Midbrain (tissue), 1 donor: ENCODE measurements around the gene TLN1.

Source experiments
- DNase-seq: peaks from one replicate; lab custom pipeline; 2025; lab: John Stamatoyannopoulos, UW

The TLN1 gene, protein sequence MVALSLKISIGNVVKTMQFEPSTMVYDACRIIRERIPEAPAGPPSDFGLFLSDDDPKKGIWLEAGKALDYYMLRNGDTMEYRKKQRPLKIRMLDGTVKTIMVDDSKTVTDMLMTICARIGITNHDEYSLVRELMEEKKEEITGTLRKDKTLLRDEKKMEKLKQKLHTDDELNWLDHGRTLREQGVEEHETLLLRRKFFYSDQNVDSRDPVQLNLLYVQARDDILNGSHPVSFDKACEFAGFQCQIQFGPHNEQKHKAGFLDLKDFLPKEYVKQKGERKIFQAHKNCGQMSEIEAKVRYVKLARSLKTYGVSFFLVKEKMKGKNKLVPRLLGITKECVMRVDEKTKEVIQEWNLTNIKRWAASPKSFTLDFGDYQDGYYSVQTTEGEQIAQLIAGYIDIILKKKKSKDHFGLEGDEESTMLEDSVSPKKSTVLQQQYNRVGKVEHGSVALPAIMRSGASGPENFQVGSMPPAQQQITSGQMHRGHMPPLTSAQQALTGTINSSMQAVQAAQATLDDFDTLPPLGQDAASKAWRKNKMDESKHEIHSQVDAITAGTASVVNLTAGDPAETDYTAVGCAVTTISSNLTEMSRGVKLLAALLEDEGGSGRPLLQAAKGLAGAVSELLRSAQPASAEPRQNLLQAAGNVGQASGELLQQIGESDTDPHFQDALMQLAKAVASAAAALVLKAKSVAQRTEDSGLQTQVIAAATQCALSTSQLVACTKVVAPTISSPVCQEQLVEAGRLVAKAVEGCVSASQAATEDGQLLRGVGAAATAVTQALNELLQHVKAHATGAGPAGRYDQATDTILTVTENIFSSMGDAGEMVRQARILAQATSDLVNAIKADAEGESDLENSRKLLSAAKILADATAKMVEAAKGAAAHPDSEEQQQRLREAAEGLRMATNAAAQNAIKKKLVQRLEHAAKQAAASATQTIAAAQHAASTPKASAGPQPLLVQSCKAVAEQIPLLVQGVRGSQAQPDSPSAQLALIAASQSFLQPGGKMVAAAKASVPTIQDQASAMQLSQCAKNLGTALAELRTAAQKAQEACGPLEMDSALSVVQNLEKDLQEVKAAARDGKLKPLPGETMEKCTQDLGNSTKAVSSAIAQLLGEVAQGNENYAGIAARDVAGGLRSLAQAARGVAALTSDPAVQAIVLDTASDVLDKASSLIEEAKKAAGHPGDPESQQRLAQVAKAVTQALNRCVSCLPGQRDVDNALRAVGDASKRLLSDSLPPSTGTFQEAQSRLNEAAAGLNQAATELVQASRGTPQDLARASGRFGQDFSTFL (N-terminal part only)

DNA sequence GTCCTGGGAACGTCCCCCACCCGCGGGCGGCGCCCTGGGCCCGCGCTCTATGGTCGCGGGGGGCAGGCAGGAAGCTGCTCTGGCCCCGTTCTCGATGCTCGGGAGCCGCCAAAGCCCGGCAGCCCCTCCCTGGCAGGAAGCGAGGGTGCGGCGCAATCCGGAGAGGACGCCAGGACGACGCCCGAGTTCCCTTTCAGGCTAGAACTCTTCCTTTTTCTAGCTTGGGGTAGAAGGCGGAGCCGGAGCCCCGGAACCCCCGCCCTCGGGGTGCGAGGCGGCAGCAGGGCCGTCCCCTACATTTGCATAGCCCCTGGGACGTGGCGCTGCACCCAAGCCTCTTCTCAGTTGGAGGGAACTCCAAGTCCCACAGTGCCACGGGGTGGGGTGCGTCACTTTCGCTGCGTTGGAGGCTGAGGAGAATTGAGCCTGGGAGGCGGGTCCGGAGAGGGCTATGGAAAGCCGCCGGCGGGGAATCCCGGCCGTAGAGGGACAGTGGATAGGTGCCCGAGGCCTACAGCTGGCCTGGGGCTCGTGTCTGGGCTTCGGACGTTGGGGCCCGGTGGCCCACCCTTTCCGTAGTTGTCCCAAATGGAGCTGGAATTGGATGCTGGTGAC, at the start of gene TLN1, which contains the start of gene CREB3:
Gene TLN1, minus strand, starts transcription at position 11 of the 615 bp plus-strand sequence. CDS start 6,501 bp downstream, outside the sequence.
Gene CREB3, plus strand, starts transcription at position 482 of the 615 bp plus-strand sequence. Its CDS starts 107 bp downstream, at position 589.
- DNase-seq, result peak; percentile 98

GRCh38 chr9:35781066-35781465, 49.1 kb upstream of the TLN1 start:
- no peak for DNase-seq

DNA sequence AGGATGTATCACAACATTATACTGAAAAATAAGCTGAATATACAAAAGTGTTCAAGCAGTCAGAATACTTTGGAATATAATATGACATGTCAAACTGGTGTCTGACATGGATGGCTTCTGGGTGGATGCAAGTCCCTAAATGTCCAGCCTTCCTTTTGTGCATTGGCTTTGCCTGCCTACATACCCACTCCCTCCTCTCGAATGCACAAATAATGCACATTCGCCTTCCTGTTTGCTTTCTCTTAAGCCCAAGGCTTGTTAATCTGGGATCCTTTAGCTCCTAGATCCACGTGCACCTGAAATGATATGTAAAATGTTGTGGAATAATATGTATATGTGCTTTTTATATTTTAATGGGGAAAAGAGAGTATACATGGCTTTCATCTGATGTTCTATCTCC, 46.5 kb upstream of the TLN1 start:
- DNase-seq, result no peak

DNA sequence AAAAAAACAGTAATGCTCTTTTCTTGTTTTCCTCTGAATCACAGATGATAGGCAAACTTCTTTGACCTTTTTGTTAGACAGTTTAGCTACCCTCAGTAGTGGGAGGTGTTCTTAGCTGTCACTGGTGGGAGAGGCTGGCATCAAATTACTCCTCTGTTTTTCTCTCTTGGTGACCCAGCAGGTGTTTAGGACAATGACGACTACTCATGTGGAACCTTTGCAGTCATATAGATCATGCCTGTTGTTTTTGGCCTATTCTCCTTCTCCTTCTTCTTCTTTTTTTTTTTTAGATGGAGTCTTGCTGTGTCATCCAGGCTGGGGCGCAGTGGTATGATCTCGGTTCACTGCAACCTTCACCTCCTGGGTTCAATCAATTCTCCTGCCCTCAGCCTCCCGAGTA, 44.0 kb upstream of the TLN1 start:
- no peak for DNase-seq

DNA sequence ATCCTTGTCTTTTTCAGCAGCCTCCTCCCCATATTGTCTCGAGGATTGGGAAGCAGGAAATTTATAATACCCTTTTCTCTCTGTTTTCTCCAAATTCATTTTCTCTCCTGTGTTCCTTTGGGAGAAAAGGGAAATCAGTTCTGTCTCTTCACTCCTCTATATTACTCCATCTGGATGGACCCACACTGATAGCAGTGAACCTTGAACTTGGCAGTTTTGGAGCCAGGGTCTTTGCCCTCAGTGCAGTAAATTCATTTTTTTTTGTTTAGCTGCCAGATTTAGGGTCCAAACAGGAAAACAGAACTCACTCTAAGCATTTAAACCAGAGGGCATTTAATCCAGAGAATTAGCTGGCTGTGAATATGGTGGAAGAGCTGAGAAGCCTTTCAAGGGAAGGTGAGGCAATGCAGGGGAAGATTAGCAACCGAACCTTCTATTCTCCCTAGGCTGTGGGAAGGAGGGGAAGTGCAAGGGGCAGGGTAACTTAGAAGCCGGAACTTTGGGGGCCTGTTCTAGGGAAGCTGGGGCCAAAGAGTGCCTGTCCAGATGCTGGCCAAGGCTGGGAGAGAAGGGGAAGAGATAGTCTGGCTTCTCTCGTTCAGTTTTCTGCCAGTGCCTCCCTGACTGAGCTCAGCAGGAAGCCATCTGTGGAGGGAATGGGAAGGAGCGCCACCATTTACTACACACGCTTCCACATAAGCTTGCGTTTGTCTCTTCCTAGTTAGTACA, 43.1 kb upstream of the TLN1 start:
- DNase-seq, result peak; percentile 16

DNA sequence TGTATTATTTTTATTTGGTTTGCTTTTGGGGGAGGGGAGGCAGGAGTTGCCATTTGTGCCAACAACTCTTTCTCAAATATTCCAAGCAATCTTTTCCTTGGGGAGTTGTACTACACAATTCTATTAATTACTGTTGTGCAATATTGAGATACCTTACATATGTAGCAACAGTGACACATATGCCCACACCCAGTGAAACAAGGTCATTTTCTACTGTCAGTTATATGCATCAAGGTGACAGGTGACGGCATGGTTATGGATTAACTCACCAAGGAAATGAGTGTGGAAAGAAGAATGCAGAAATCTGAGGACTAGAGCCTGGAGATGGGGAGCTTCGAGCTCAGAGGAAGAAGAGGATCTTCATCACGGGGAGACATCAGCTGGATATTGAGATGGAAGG, 39.9 kb upstream of the TLN1 start:
- no peak for DNase-seq

DNA sequence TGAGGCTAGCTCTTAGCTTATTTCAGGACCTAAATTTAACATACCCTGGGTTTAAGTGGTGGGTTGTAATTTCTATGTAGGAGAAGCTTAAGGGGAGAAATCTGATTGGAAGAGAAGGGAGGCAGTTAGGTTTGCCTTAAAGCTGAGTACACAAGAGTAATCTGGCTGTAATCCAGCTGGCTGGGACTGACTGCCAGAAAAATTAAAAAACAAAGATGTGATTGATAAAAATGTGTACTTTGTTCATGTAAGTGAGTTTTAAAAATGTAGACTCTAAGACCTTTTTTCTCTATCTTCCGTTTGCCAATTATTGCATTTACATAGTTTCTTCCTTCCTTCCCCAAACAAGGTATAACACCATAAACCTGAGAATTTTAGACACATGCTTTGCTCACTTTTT, 39.5 kb upstream of the TLN1 start:
- DNase-seq, result no peak

GRCh38 chr9:35771075-35771433, 39.1 kb upstream of the TLN1 start:
- no peak for DNase-seq

- no peak for DNase-seq
These were observed 37.8 kb upstream of the TLN1 start for GRCh38 chr9:35769763-35770162.

GRCh38 chr9:35767458-35767857, 35.5 kb upstream of the TLN1 start:
- DNase-seq, result no peak

DNA sequence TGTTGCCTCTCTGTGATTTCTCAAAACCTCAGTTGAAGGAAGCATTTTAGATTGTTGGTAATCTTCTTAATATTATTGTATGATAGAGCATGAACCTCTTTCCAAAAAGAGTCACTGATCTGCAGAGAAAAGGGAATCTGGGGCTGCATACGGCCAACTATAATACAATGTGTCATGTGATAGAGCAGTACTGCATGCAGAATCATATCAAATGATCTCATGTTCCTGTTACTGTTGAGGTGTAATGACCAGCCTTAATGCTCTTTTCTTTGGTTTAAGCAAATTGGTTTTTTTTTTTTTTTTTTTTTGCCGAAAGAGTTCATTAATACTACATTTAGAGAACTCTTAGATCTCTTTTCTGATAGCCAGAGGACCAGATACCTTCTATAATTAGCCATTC, 35.0 kb upstream of the TLN1 start:
- no peak for DNase-seq

GRCh38 chr9:35763803-35764202, 31.8 kb upstream of the TLN1 start:
- DNase-seq, result no peak

DNA sequence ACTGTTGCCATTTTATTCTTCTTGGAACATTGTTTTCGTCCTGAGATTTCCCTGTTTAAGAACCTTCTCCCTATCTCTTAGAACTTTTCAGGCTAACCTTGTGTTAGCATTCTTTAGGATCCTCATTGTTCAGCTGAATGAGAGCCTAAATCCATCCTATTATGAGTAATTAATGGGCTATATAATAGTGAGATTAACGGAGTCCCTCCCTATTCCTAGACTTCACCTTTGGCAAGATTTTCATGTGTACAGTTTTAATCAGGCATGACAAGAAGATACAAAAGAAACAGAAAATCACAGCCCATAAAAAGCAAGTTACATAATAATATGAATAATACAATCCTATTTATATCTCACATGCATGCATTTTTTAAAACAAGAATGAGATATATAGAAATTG, 31.2 kb upstream of the TLN1 start:
- DNase-seq, result no peak

GRCh38 chr9:35760651-35761050, 28.7 kb upstream of the TLN1 start:
- no peak for DNase-seq

- DNase-seq, result no peak
These were observed 27.8 kb upstream of the TLN1 start for GRCh38 chr9:35759795-35760194.

DNA sequence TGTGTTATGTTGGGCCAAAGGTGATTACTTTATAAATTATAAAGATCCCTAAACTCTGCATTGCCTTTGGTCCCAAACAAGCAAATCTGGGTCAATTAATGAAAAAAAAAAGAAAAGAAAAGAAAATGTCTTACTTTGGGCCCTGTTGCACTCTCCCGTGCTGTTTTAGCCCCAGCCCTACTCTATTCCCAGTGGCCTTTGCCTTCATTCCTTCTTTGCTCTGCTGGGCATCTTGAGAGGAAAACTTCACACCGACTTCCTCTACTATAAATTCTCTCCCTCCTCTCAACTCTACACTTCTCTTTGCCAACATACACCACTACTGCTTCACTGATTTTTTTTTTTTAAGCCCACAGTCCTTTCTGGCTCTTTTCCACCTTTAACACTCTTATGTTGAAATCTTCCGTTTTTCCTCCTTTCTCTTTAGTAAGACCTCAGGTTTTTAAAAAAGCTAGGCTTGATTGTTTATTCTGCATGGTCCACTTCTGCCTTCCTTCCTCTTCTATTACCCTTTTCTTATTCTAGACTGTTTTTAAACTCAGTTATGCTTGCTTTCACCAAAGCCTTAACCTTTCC, 26.6 kb upstream of the TLN1 start:
- no peak for DNase-seq

DNA sequence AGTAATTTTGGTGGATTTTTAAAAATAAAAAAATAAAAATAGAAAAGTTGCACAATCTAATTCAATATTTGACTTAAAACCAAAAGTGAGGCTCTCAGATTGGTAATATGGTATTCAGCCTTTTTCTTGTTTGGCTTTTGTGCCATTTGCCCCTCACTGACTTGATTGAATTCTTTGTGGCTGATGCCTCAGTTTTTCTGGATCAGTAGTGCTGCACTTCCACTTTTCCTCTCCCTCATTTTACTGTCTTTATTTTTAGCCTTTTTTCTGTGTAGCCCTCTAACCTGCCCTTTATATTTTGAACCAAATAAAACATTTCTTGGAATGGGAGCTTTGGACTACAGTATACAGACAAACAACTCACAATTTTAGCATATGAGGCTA, 25.9 kb upstream of the TLN1 start:
- DNase-seq, result no peak

GRCh38 chr9:35757226-35757891, 25.4 kb upstream of the TLN1 start:
- peak; percentile 28 for DNase-seq

DNA sequence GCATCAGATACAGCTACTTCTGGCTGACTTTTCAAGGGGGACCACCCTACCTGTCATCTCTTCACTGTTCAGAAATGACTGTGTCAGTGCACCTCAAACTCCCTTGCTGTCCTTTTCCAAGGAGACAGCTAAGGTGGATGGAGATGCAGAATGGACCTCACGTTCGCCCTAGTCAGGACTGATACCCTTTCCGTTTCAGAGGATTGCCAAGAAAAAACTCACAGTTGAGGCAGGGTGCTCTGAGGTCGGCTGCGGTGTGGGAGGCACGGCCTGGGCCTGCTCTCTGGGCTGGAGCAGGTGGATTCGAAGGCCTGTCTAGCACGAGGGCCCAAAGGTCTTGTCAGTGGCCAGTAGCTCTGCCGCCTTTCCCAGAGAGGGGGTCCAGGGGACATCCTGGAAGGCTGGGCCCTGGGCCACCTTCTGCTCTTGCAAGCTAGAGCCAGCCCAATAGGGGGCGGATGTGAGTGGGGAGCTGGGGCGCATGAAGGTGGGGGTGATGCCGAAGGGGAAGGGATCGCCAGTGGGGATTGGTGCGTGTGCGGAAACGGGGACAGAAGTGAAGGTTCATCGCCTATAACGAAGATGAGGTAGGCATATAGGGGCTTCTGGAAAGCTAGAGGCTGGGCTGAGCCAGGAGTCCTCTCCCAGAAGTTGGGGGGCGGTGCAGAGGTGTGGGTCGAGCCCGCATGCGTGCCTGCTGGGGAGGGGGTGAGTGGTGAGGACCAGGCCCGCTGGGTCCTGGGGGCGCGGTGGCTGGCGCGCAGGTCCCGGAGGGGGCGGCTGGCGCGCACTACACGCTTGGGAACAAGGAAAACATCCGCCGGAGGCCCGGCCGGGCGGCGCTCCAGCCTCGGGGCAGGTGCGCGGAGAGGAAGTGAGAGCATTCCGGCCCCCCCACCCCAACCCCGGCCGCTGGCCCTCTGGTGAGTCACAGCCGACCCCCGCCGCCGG, 24.6 kb upstream of the TLN1 start:
- DNase-seq, result peak; percentile 48
